ENCODE data around the gene LAMTOR4. TPM values are rescaled to one million over a fixed set of nuclear protein-coding genes. Genes with fewer than 3 reads are reported as not detected.

The LAMTOR4 gene
- total and polyA plus RNA-seq, 2 donors (not counting 1 experiment from before 2014, with no cell fraction given) = 214 to 448 TPM

DNA sequence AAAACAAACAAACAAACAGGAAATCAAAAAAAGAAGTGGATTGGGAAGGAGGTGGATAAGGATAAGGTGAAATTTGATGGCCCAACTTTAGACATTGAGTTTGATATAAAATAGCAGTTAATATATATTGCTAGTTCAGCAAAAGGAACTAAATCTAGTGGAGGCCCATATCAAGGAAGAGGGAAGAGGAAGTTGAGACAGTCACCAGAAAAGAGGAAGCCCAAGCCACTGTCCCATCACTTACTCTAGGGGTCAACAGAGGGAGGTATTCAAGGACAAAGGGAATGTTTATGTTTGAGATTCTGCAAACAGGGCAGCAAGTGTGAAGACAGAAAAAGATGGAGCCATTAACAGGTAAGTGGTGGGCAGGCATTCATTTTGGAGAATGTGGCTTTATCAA, 3.7 kb downstream of the LAMTOR4 start:
- DNase-seq (peak; percentile 69), ATAC-seq (ENCODE audit: low read depth) (no peak)
- Histone ChIP-seq H4K20me1 (ENCODE audit: control insufficient read depth, insufficient read depth, low read length, poor library complexity, severe bottlenecking) (peaks cover 21% of the 10 kb centered on the region), H3K27me3 (replicated peaks in 1 of 4; ENCODE audit: control extremely low read depth in 1 of 4, control insufficient read depth in 3 of 4, insufficient read depth in 4 of 4, low read length in 3 of 4) (no peaks in the 10 kb centered on the region), H3K4me2 (replicated peaks; ENCODE audit: low read depth, low read length, poor library complexity, severe bottlenecking) (peak overlapping the region; percentile 65), H3K9me3 (ENCODE audit: control extremely low read depth in 1 of 3, control insufficient read depth in 2 of 3, insufficient read depth in 1 of 3, low read length in 2 of 3) (no peaks in the 10 kb centered on the region), H3K4me1 (ENCODE audit: control insufficient read depth in 2 of 2, insufficient read depth in 2 of 2, low read length in 2 of 2) (peaks cover 40 to 56% of the 10 kb centered on the region in 2 donors), H3K9ac (ENCODE audit: low read length) (no peak overlapping the region), H3K27ac (ENCODE audit: low read length in 2 of 2) (peak overlapping the region; percentile 19 to 65), H3K4me3 (ENCODE audit: control extremely low read depth in 1 of 5, extremely low read depth in 1 of 5, insufficient read depth in 1 of 5, low read depth in 2 of 5, low read length in 4 of 5) (peak overlapping the region in 1 of 5 experiments; percentile 27), H3K36me3 (replicated peaks in 1 of 2; ENCODE audit: control extremely low read depth in 1 of 2, control insufficient read depth in 1 of 2, extremely low read depth in 1 of 2, insufficient read depth in 2 of 2, low read length in 1 of 2) (peaks cover 0 to 52% of the 10 kb centered on the region in 2 experiments), H2AFZ (ENCODE audit: insufficient read depth, low read depth, low read length, poor library complexity, severe bottlenecking) (no peak overlapping the region), H3K79me2 (ENCODE audit: control insufficient read depth, insufficient read depth, low read length) (peaks cover 57% of the 10 kb centered on the region)
- intact Hi-C loops (cut with micrococcal nuclease) = no loop called here
- no peak for TF ChIP-seq CTCF (IDR thresholded peaks at IDR 0.05)
- TF ChIP-seq EZH2 (IDR thresholded peaks at IDR 0.05; ENCODE audit: borderline replicate concordance, insufficient read depth, low read depth, low read length, poor library complexity, severe bottlenecking) = no peak
- POLR2A ChIA-PET = interaction anchor here (0.7 to 1.0 kb wide), 2 partner anchors 25 to 276 kb away, joined by 3 read pairs; partner anchors contain the start of genes STAG3 and ZCWPW1
- no peaks in the 10 kb centered on the region for H3K27me3 Mint-ChIP-seq
- peaks cover 60% of the 10 kb centered on the region for H3K4me1 Mint-ChIP-seq
- H3K9me3 Mint-ChIP-seq (ENCODE audit: insufficient read depth) = no peaks in the 10 kb centered on the region
- CTCF ChIA-PET = interaction anchor here (0.7 kb wide), 1 partner anchor 142 kb away, joined by 4 read pairs; no protein-coding TSS in a partner anchor
- H3K4me3 Mint-ChIP-seq = peak overlapping the region; percentile 8
- peak overlapping the region; percentile 69 for H3K27ac Mint-ChIP-seq

GRCh38 chr7:100152937-100153666, 4.4 kb downstream of the LAMTOR4 start:
- peaks cover 64% of the 10 kb centered on the region for H3K4me1 Mint-ChIP-seq
- no peaks in the 10 kb centered on the region for H3K9me3 ChIP-seq (ENCODE audit: control extremely low read depth in 1 of 3, control insufficient read depth in 2 of 3, insufficient read depth in 1 of 3, low read length in 2 of 3)
- ChIA-PET POLR2A (interaction anchor here (0.7 kb wide), 1 partner anchor 24 kb away, joined by 3 read pairs; the partner anchor contains the start of gene STAG3), CTCF (interaction anchor here (0.7 to 0.8 kb wide), 2 partner anchors 64 to 143 kb away, joined by 3 to 4 read pairs; no protein-coding TSS in a partner anchor)
- peaks cover 28% of the 10 kb centered on the region for H4K20me1 ChIP-seq (ENCODE audit: control insufficient read depth, insufficient read depth, low read length, poor library complexity, severe bottlenecking)
- H3K27ac ChIP-seq (ENCODE audit: low read length in 2 of 2) = peak overlapping the region; percentile 19 to 65
- H3K9ac ChIP-seq (ENCODE audit: low read length) = no peak overlapping the region
- WGBS (ENCODE audit: insufficient coverage) = 99% methylated on average over 14 of the region's 18 CpGs
- H2AFZ ChIP-seq (ENCODE audit: insufficient read depth, low read depth, low read length, poor library complexity, severe bottlenecking) = no peak overlapping the region
- TF ChIP-seq CTCF (IDR thresholded peaks at IDR 0.05) (no peak), EZH2 (IDR thresholded peaks at IDR 0.05; ENCODE audit: borderline replicate concordance, insufficient read depth, low read depth, low read length, poor library complexity, severe bottlenecking) (no peak)
- peak overlapping the region; percentile 65 for H3K4me2 ChIP-seq (replicated peaks; ENCODE audit: low read depth, low read length, poor library complexity, severe bottlenecking)
- peaks cover 58% of the 10 kb centered on the region for H3K79me2 ChIP-seq (ENCODE audit: control insufficient read depth, insufficient read depth, low read length)
- no peak overlapping the region for H3K4me3 Mint-ChIP-seq
- intact Hi-C loops (cut with micrococcal nuclease) = no loop called here
- no peaks in the 10 kb centered on the region for H3K27me3 Mint-ChIP-seq
- no peak overlapping the region for H3K4me3 ChIP-seq (ENCODE audit: control extremely low read depth in 1 of 5, extremely low read depth in 1 of 5, insufficient read depth in 1 of 5, low read depth in 2 of 5, low read length in 4 of 5)
- ATAC-seq (ENCODE audit: low read depth) (no peak), DNase-seq (no peak)
- no peaks in the 10 kb centered on the region for H3K27me3 ChIP-seq (replicated peaks in 1 of 4; ENCODE audit: control extremely low read depth in 1 of 4, control insufficient read depth in 3 of 4, insufficient read depth in 4 of 4, low read length in 3 of 4)
- no peak overlapping the region for H3K27ac Mint-ChIP-seq
- peaks cover 0 to 54% of the 10 kb centered on the region in 2 experiments for H3K36me3 ChIP-seq (replicated peaks in 1 of 2; ENCODE audit: control extremely low read depth in 1 of 2, control insufficient read depth in 1 of 2, extremely low read depth in 1 of 2, insufficient read depth in 2 of 2, low read length in 1 of 2)
- peaks cover 42 to 59% of the 10 kb centered on the region in 2 donors for H3K4me1 ChIP-seq (ENCODE audit: control insufficient read depth in 2 of 2, insufficient read depth in 2 of 2, low read length in 2 of 2)
- H3K9me3 Mint-ChIP-seq (ENCODE audit: insufficient read depth) = no peaks in the 10 kb centered on the region
